ENCODE data around the gene CHD2. TPM values are rescaled to one million over a fixed set of nuclear protein-coding genes. Genes with fewer than 3 reads are reported as not detected.

Gene CHD2
- total RNA-seq, 1 experiment from 2014 or later = 101 TPM

GRCh38 chr15:92901072-92901761, 1.1 kb downstream of the CHD2 start:
- peaks cover 50% of the 10 kb centered on the region for H3K36me3 Mint-ChIP-seq
- no peak for DNase-seq (ENCODE audit: low spot score)

GRCh38 chr15:92901995-92902394, 1.9 kb downstream of the CHD2 start:
- Mint-ChIP-seq H3K36me3 (peaks cover 42% of the 10 kb centered on the region), H3K9me3 (peaks cover 8% of the 10 kb centered on the region), H3K4me3 (peak overlapping the region; percentile 95), H3K27me3 (ENCODE audit: low read depth) (no peaks in the 10 kb centered on the region; the same call in 1 of the 2 replicates), H3K4me1 (peaks cover 33% of the 10 kb centered on the region), H3K27ac (peak overlapping the region; percentile 38; the same call in 1 of the 2 replicates)
- CTCF ChIA-PET = interaction anchor here (1.1 to 1.6 kb wide), 2 partner anchors 19 to 104 kb away, joined by 3 to 4 read pairs; no protein-coding TSS in a partner anchor
- DNase-seq (ENCODE audit: low spot score) (no peak), ATAC-seq (no peak)
- no peak for TF ChIP-seq FOXP1 (CRISPR knock-in tag; IDR thresholded peaks at IDR 0.05; ENCODE audit: borderline replicate concordance)
- TF ChIP-seq ZBTB43 (CRISPR knock-in tag; IDR thresholded peaks at IDR 0.05) = no peak
- no peak for TF ChIP-seq TEAD1 (CRISPR knock-in tag; IDR thresholded peaks at IDR 0.05)
- TF ChIP-seq ATF1 (CRISPR knock-in tag; IDR thresholded peaks at IDR 0.05) = no peak
- POLR2A ChIA-PET = interaction anchor here (2.6 to 5.2 kb wide), 3 partner anchors 20 to 92 kb away, joined by 8 to 226 read pairs (median 63); no protein-coding TSS in a partner anchor

More at GRCh38 chr15:92901072-92901761, 1.1 kb downstream of the CHD2 start:
- Mint-ChIP-seq H3K27ac (peak overlapping the region; percentile 100), H3K4me3 (peak overlapping the region; percentile 95), H3K27me3 (ENCODE audit: low read depth) (no peaks in the 10 kb centered on the region; the same call in 1 of the 2 replicates), H3K9me3 (peaks cover 8% of the 10 kb centered on the region), H3K4me1 (peaks cover 25% of the 10 kb centered on the region)
- ChIA-PET CTCF (interaction anchor here (0.9 to 1.6 kb wide), 7 partner anchors 17 to 104 kb away, joined by 4 to 11 read pairs (median 8); no protein-coding TSS in a partner anchor), POLR2A (interaction anchor here (0.6 to 5.2 kb wide), 5 partner anchors 13 to 128 kb away, joined by 5 to 226 read pairs (median 19); no protein-coding TSS in a partner anchor)
- ATAC-seq = no peak
- TF ChIP-seq ZNF281 (CRISPR knock-in tag; IDR thresholded peaks at IDR 0.05) (no peak), JAZF1 (CRISPR knock-in tag; IDR thresholded peaks at IDR 0.05) (no peak), ZNF232 (CRISPR knock-in tag; IDR thresholded peaks at IDR 0.05) (no peak), CREM (CRISPR knock-in tag; IDR thresholded peaks at IDR 0.05) (no peak), E2F4 (CRISPR knock-in tag; IDR thresholded peaks at IDR 0.05; ENCODE audit: borderline replicate concordance, low read depth) (no peak), ESRRA (CRISPR knock-in tag; IDR thresholded peaks at IDR 0.05; ENCODE audit: borderline replicate concordance) (no peak)

- peaks cover 8% of the 10 kb centered on the region for H3K9me3 Mint-ChIP-seq
- no peak for DNase-seq (ENCODE audit: low spot score)
- H3K36me3 Mint-ChIP-seq = peaks cover 36% of the 10 kb centered on the region
- H3K4me1 Mint-ChIP-seq = peaks cover 41% of the 10 kb centered on the region
- peak overlapping the region; percentile 95 for H3K4me3 Mint-ChIP-seq
- ATAC-seq = no peak
- H3K27me3 Mint-ChIP-seq (ENCODE audit: low read depth) = no peaks in the 10 kb centered on the region; the same call in 1 of the 2 replicates
- no peak for TF ChIP-seq ZNF512 (CRISPR knock-in tag; IDR thresholded peaks at IDR 0.05; ENCODE audit: borderline replicate concordance)
- 0 out of 2 replicates have a peak, but pooled peaks have one; percentile 30 for TF ChIP-seq RORB (CRISPR knock-in tag; IDR thresholded peaks at IDR 0.05)
- no peak for TF ChIP-seq NR1H2 (CRISPR knock-in tag; IDR thresholded peaks at IDR 0.05)
- POLR2A ChIA-PET = interaction anchor here (1.6 to 5.2 kb wide), 4 partner anchors 11 to 94 kb away, joined by 6 to 226 read pairs (median 17); no protein-coding TSS in a partner anchor
- H3K27ac Mint-ChIP-seq = peak overlapping the region; percentile 100
- CTCF ChIA-PET = interaction anchor here (1.1 to 1.6 kb wide), 2 partner anchors 20 to 105 kb away, joined by 3 to 4 read pairs; no protein-coding TSS in a partner anchor
Observed at GRCh38 chr15:92902737-92903593, 2.8 kb downstream of the CHD2 start.

Data from WTC11 (cell line).